ENCODE measurements around the gene RAD51B.

RAD51B gene

GRCh38 chr14:68772761-68773381, 953.3 kb downstream of the RAD51B start:
- DNase-seq, result no peak

GRCh38 chr14:68774771-68775613, 955.4 kb downstream of the RAD51B start:
- DNase-seq, result no peak

- DNase-seq, result peak in 1 of 3 donors; percentile 44
These were observed 956.1 kb downstream of the RAD51B start for GRCh38 chr14:68775614-68776126.

- no peak for DNase-seq
These were observed 958.1 kb downstream of the RAD51B start for GRCh38 chr14:68777644-68778043.

Data from suppressor macrophage treated with lipopolysaccharide for 1 hour (primary cell).